Breast epithelium (tissue), 3 donors: ENCODE measurements around the gene MAD1L1.

ENCODE experiments used
- POLR2A ChIP-seq: fragments of 450-650 bp; IDR thresholded peaks from one replicate; pipeline ENCODE4 v1.6.1; 2016; ENCODE audit warnings: antibody characterized with exemption, mild to moderate bottlenecking, moderate library complexity
- POLR2AphosphoS5 ChIP-seq, 3 donors: sonication (generic); formaldehyde crosslinking; IDR thresholded peaks; one replicate each; pipeline ENCODE4 v1.6.1; 2017; ENCODE audit warnings: antibody characterized with exemption in 3 of 3

- TF ChIP-seq POLR2AphosphoS5 (IDR thresholded peaks at IDR 0.05) (no peak), POLR2A (no peak)
Measured at GRCh38 chr7:2041496-2042367, 191.0 kb downstream of the MAD1L1 start.
